SU-DHL-6 (cell line): ENCODE results near the gene BCO1.

Experiments used
- EZH2phosphoT487 ChIP-seq: fragments of 200-600 bp; sonication (generic), shearing (Covaris generic); conservative IDR thresholded peaks from 2 replicates; pipeline ENCODE4 v1.6.1; 2018; ENCODE audit warnings: mild to moderate bottlenecking, antibody characterized with exemption, low read length, moderate library complexity, mixed read lengths
- TF ChIP-seq, protein P1 (sequence below): fragments of 200-600 bp; sonication (generic); IDR thresholded peaks from one replicate; pipeline ENCODE4 v1.5.1; 2017; ENCODE audit warnings: antibody characterized with exemption, mild to moderate bottlenecking, low read length, moderate library complexity; ENCODE audit not compliant: insufficient read depth, poor library complexity, severe bottlenecking

DNA sequence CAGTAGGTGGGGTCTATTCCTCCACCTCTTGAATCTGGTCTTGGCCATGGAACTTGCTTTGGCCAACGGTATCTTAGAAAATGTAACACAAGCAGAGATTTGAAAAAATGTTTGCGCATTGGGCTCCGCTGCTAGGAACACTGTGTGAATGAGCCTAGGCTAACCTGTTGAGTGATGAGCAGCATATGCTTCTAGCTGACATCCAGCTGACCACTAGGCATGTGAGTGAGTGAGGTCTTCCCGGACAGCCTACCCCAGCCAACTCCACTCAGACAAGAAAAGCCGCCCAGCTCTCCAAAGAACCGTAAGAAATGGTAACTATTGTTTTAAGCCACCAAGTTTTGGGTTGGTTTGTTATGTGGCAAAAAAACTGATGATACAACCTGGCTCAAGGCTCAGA, 31.4 kb upstream of the BCO1 start:
- TF ChIP-seq, protein P1, sequence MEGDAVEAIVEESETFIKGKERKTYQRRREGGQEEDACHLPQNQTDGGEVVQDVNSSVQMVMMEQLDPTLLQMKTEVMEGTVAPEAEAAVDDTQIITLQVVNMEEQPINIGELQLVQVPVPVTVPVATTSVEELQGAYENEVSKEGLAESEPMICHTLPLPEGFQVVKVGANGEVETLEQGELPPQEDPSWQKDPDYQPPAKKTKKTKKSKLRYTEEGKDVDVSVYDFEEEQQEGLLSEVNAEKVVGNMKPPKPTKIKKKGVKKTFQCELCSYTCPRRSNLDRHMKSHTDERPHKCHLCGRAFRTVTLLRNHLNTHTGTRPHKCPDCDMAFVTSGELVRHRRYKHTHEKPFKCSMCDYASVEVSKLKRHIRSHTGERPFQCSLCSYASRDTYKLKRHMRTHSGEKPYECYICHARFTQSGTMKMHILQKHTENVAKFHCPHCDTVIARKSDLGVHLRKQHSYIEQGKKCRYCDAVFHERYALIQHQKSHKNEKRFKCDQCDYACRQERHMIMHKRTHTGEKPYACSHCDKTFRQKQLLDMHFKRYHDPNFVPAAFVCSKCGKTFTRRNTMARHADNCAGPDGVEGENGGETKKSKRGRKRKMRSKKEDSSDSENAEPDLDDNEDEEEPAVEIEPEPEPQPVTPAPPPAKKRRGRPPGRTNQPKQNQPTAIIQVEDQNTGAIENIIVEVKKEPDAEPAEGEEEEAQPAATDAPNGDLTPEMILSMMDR = no peak
- TF ChIP-seq EZH2phosphoT487 = no peak
